GM21576 (cell line): ENCODE data around the gene PLEKHM2.
"Not testable (repeated sequence)": the region's sequence is repeated elsewhere in the genome, so short reads cannot be mapped to it uniquely, and the experiment has no call there.

Source experiments
- ATAC-seq: cut with Tn5 transposase; IDR thresholded peaks from one replicate; pipeline ENCODE4 v1.9.1; 2021; ENCODE audit warnings: mild to moderate bottlenecking, moderate library complexity; ENCODE audit not compliant: unreplicated experiment

Gene PLEKHM2, protein sequence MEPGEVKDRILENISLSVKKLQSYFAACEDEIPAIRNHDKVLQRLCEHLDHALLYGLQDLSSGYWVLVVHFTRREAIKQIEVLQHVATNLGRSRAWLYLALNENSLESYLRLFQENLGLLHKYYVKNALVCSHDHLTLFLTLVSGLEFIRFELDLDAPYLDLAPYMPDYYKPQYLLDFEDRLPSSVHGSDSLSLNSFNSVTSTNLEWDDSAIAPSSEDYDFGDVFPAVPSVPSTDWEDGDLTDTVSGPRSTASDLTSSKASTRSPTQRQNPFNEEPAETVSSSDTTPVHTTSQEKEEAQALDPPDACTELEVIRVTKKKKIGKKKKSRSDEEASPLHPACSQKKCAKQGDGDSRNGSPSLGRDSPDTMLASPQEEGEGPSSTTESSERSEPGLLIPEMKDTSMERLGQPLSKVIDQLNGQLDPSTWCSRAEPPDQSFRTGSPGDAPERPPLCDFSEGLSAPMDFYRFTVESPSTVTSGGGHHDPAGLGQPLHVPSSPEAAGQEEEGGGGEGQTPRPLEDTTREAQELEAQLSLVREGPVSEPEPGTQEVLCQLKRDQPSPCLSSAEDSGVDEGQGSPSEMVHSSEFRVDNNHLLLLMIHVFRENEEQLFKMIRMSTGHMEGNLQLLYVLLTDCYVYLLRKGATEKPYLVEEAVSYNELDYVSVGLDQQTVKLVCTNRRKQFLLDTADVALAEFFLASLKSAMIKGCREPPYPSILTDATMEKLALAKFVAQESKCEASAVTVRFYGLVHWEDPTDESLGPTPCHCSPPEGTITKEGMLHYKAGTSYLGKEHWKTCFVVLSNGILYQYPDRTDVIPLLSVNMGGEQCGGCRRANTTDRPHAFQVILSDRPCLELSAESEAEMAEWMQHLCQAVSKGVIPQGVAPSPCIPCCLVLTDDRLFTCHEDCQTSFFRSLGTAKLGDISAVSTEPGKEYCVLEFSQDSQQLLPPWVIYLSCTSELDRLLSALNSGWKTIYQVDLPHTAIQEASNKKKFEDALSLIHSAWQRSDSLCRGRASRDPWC

DNA sequence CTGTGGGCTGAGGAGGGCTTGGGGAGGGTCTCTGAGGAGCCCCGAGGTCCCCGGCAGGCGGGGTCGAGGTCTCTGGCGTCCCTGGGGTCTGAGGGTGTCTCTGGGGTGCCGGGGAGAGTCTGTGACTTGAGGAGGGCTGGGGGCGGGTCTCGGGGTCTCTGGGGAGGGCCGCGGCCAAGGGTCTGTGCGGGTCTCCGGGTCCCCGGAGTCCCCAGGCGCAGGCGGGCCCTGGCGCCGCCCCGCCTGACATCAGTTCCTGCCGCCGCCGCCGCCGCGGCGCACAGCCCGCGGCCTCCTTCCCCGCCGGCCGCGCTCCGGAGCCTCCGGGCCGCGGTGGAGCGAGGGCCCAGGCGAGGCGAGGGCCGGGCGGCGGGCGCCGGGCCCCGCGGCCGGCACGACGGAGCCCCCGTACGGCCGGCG is at the start of gene PLEKHM2:
Gene PLEKHM2, plus strand, starts transcription at position 279 of the 420 bp plus-strand sequence. CDS start 239 bp downstream, outside the sequence.
- no peak for ATAC-seq

DNA sequence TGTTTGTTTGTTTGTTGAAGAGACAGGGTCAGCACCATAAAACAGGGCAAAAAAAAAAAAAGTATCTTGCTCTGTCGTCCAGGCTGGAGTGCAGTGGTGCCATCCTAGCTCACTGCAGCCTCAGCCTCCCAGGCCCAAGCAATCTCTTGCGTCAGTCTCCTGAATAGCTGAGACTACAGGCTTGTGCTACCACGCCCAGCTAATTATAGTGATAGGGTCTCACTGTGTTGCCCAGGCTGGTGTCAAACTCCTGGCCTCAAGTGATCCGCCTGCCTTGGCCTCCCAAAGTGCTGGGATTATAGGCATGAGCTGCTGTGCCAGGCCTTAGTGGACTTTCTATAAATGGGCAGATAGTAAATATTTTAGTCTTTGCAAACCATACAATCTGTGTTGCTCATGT is 47.7 kb upstream of the PLEKHM2 start:
- ATAC-seq: no peak

DNA sequence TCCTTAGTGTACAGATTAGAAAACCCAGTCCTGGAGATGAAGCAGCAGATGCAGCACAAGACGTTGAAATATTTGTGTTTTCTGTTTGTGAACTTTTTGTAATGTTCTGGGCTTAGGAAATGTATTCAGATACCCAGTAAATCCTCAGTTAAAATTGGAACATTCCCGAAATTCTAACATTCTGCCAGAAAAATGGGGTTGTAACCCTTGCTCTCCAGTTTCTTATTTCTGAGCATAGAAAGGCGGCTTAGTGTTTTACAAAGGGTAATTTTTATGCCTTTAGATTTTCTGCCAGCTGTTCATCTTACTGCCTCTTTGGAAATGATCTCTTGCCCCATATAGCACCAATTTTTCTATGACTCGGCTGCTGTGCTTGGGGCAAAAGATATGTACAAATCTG is 46.3 kb upstream of the PLEKHM2 start:
- no peak for ATAC-seq

DNA sequence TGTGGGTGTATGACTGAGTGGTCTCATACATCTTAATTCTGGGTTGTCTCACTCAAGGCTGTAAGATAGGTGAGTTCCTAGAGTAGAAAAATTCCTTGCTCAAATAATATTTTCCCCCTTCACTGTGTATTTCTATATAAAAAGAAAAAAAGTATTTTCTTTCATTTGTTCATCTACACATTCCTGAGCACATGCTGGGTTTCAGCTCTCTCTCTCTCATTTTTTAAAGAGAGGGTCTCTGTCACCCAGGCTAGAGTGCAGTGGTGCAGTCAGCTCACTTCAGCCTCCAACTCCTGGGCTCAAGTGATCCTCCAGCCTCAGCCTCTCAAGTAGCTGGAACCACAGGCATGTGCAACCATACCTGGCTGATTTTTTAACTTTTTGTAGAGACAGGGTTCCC is 44.9 kb upstream of the PLEKHM2 start:
- ATAC-seq: no peak

DNA sequence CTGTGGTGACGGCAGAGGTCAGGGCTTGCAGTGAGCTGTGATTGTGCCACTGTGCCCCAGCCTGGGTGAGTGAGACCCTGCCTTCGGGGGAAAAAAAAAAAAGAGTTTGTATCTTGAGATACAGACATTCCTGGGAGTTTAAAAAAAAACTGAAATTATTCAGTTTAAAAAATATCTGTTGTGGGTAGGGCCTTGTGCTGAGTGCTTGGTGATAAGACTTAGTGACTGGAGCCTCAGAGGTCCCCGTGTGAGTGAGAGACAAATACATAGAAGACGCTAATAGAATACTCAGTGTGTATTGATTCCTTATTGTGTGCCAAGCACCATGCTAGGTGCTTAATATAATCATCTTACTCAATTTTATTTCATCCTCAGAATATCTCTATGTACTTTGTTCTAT is 44.2 kb upstream of the PLEKHM2 start:
- no peak for ATAC-seq

DNA sequence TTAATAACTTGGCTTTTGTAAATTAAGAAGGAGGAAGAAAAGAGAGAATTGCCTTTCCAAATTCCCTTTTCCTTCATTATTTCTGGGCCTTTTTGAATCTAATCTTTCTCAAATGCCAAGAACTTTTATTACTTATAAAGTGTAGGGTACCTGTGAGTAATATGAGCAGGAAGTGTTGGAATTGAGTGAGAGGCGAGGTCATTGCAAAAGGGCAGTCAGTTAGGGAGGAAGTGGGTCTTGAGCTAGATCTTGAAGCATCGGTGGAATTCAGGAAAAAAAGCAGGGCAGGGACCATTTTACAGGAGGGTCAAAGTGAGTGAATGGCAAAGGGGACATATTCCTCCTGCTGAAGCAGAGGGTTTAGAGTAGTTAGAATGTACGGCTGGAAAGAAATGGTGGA is 43.5 kb upstream of the PLEKHM2 start:
- ATAC-seq: no peak

DNA sequence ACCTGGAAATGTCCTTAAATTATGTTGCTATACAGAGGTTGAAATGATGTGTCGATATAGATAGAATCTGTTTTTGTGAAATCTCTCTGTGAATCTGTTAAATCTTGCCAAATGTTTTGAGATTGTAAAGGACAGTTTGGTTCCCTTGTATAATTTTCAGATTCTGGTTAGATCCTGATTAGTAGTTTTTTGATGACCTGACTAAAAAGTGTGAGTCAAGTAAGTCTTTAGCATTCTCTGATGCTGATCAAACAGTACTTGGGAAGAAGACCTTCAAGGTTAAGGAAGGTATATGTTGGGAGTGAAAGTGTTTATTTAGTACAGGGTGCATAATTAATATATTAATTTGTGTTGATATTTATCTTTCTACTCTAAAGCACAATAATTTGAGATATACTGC is 34.2 kb upstream of the PLEKHM2 start:
- ATAC-seq: no peak

DNA sequence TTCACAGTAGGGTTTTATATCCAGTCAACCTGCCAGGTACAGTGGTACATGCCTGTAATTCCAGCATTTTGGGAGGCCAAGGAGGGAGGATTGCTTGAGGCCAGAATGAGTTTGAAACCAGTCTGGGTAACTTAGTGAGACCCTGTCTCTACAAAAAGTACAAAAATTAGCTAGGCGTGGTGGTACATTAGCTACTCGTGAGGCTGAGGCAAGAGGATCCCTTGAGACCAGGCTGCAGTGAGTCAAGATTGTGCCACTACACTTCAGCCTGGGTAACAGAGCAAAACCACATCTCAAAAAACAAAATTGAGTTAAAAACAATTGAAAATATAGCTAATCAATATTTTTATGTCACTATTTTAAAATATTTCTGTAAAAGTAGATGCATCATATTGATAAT is 33.7 kb upstream of the PLEKHM2 start:
- ATAC-seq: no peak

DNA sequence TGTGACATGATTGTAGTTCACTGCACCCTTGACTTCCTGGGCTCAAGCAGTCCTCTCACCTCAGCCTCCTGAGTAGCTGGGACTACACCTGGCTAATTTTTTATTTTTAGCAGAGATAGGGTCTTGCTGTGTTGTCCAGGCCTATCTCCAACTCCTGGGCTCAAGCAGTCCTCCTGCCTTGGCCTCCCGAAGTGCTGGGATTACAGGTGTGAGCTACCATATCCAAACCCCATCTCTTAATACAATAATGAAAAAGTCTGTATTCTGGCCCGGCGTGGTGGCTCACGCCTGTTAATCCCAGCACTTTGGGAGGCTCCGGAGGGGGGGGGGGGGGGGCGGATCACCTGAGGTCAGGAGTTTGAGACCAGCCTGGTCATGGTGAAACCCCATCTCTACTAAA is 32.0 kb upstream of the PLEKHM2 start:
- ATAC-seq: not testable (repeated sequence)

DNA sequence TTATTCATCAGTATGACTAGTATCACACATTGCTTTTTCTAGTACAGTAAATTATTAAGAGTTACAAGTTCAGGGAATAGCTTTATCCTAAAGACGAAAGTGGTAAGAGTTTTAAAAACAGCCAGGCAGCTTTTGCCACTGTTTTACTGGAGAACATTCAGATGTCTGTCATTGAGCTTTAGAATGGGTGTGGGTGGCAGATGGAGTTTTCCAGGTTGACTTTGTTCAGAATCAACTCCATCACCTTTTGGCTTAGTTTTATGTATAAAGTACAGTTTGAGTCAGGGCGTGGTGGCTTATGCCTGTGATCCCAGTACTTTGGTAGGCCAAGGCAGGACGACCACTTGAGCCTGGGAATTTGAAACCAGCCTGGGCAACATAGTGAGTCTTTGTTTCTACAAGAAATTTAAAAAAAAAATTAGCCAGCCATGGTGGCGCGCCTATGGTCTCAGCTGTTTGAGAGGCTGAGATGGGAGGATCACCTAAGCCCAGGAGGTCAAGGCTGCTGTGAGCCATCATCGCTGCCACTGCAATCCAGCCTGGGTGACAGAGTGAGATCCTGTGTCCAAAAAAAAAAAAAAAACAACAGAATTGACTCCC is 29.9 kb upstream of the PLEKHM2 start:
- no peak for ATAC-seq

DNA sequence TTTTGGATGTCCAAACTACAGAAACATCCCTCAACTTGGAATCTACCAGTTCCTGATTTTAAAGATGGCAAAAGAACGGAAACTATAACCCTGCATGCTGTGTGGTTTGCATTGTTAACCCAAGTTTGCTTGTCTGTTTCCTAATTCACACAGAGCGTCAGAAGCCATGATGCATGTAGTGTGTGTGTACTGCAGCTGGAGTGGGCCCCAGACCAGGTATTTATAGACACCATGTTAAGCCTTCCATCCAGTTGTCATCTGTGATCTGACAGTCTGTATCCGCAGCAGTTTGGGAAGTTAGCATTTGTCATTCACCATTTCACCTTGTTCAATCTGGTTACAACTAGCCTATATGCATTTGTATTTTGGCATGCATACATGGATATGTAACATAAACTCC is 27.7 kb upstream of the PLEKHM2 start:
- ATAC-seq: no peak

DNA sequence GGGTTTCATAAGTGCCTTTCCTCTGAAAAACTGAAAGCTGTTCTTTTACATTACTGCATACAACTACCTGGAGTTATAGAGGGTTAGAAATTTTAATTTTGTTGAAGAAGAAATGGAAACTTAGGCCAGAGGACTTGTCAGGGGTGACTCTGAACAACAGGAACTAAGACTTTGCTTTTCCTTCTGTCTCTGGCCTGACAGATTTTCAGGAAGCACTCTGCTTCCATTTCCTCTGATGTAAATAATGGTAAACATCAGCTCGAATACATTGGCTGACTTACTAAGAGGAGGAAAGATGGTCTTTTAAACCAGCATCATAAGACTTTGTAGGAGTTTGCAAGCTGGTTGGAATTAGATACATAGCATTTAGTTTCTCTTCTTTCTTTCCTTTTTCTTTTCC is 27.1 kb upstream of the PLEKHM2 start:
- no peak for ATAC-seq

DNA sequence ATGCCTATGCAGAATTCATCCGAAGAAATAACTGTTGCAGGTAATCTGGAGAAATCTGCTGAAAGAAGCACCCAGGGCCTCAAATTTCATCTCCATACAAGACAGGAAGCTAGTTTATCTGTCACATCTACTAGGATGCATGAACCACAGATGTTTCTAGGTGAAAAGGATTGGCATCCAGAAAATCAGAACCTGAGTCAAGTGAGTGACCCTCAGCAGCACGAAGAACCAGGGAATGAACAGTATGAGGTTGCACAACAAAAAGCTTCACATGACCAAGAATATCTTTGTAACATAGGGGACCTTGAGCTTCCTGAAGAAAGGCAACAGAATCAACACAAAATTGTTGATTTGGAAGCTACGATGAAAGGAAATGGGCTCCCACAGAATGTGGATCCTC is 24.0 kb upstream of the PLEKHM2 start:
- ATAC-seq: no peak

DNA sequence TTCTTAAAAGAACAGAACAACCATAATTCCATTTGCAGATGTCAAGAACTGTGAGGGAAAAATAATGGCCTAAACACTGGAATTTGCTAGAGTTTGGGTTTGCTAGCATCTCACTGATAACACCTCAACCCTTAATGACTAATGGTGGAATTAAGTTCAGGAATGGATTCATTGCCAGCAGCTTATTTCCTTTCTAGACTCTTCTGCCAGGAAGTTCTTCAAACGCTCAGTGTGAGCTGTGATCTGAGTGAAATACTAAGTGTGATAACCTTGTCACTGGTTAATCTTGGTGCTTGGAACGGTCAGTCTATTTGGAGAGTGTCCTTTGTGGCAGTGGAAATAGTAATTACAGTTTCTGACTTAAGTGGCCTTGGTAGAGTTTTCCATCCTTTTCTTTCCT is 21.6 kb upstream of the PLEKHM2 start:
- ATAC-seq: no peak

DNA sequence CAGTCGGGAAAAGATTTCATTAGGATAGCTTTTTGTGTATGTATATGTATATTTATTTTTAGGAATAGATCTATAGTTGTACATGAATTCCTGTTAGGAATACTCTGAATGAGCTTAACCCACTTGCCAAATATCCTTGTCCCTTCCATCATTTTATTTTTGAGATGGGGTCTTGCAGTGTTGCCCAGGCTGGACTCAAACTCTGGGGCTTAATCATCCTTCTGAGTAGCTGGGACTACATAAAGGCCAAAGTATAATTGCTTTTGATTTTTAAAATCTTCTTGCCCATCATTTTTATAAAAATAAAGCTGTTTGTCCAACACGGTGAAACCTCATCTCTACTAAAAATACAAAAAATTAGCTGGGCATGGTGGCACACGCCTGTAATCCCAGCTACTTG is 20.2 kb upstream of the PLEKHM2 start:
- no peak for ATAC-seq

DNA sequence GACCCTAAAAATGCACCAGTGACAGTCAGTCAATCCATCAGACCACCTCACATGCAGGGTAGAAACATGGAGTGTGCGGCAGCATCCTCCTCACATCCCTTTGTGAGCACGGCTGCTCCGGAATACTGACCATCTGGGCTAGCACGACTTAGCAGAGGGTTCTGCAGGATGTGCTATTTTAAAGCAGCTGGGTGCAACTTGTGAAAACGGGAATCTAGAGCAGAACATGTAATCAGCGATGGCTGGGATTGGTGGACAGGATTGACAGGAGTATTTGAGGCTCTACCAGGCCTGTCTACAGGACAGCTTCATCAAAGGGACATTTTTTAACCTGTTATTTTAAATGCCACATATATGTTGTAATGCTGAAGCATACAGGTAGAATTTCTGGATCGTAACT is 16.8 kb upstream of the PLEKHM2 start:
- ATAC-seq: no peak

DNA sequence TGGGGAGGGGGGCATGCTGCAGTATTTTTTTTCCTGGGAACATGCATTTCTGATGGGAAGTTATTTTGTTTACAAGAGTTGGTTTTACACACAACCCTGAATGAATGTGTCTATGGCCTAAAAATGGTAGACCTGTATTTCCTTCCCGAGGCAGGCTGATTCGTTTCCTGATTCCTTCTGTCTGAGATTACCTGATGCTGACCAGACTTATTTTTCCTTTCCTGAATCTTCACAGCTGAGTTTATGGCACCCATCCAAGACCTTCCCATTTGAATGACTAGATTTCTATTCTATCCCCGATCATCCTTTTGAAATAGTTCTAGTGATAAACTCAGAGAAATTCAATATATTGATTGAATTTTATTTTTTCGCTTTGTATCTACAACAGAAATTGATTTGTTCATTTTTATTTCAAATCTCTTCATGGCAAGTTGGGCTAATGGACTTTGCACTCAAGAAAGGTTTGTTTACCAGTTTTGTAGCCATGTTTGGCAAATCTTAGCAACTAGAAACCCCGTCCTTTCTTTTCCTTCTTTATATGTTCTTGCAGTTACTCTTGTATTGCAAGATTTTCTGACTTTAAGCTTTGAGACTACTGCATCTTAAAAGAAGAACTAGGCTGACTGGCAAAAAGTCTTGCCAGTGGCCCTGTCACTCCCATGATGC is 15.9 kb upstream of the PLEKHM2 start:
- ATAC-seq: no peak

DNA sequence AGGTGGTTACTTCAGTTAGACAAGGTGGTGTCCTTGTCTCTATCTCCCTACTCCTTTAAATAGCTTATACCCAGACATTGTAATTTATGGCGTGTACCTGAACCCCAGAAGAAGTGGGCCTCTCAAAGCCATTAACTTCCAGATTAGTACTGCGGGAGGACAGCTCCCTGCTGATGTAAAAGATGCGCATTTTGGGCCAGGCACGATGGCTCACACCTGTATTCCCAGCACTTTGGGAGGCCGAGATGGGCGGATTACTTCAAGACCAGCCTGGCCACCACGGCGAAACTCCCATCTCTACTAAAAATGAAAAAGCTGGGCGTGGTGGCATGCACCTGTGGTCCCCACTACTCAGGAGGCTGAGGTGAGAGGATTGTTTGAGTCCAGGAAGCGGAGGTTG is 15.0 kb upstream of the PLEKHM2 start:
- ATAC-seq: no peak

DNA sequence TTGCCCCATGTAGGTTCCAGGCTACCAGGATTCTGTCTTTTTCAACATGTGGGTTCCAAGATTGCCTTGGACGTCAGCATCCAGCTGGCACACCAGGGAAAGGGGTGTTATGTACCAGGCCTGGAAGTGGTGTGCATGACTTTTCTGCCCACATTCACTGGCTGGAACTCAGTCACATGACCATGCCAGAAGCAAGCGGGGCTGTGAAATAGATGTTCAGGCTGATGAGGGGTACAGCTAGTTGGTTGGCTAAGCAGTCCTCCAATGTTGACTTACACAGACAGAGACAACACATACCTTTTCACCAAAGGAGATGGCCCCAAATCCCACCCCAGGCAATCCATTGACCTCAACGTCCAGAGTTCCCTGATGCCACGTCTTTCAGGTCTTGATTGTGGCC is 14.3 kb upstream of the PLEKHM2 start:
- no peak for ATAC-seq

DNA sequence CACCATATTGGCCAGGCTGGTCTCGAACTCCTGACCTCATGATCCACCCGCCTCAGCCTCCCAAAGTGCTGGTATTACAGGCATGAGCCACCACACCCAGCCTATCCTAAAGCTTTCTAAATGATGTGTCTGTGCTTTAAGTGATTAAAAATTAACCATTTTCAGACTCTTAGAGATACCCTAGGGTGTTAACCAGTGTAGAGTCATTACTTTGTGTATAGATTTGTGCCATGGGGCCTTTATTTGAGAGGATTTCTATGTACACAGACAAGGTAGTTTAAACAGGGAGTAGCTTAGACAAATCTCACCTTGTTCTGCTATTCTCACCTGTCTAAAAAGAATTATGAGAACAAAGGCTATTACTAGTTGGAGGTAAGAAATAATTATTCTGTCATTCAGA is 12.7 kb upstream of the PLEKHM2 start:
- ATAC-seq: no peak
